Fibroblast of lung (primary cell): Measurements from ENCODE around the gene DNMT1. TPM values are rescaled to one million over a fixed set of nuclear protein-coding genes. Genes with fewer than 3 reads are reported as not detected.

Source experiments
- DNase-seq, 2 donors: peaks; one replicate each; pipeline versions ENCODE4 v3.0.0 to v3.0.0-alpha.2; 2010; ENCODE audit warnings: low read depth in 2 of 2
- H2AFZ ChIP-seq: 2 replicates; pipeline ENCODE4 v1.5.1; 2012; ENCODE audit warnings: low read length, control low read depth, inconsistent platforms
- H3K27ac ChIP-seq: 2 replicates; pipeline ENCODE4 v1.5.1; 2011; ENCODE audit warnings: low read length, control low read depth; ENCODE audit not compliant: insufficient read depth
- H3K27me3 ChIP-seq: 2 replicates; pipeline ENCODE4 v1.5.1; 2011; ENCODE audit warnings: mild to moderate bottlenecking, low read length; ENCODE audit not compliant: control insufficient read depth, insufficient read depth
- H3K36me3 ChIP-seq: 2 replicates; pipeline ENCODE4 v1.5.1; 2011; ENCODE audit warnings: low read length; ENCODE audit not compliant: control insufficient read depth, insufficient read depth
- H3K4me1 ChIP-seq: 2 replicates; pipeline ENCODE4 v1.5.1; 2011; ENCODE audit warnings: low read length; ENCODE audit not compliant: control insufficient read depth, insufficient read depth; ENCODE audit errors: extremely low read depth
- H3K4me2 ChIP-seq: 2 replicates; pipeline ENCODE4 v1.5.1; 2011; ENCODE audit warnings: low read length, control low read depth; ENCODE audit not compliant: insufficient read depth; ENCODE audit errors: extremely low read depth
- H3K4me3 ChIP-seq, 4 experiments: fragments of 200-600 bp in 1 of 4; sonication (generic) in 1 of 4; replicated peaks in 1 of 4; 2 replicates each; pipeline ENCODE4 v1.5.1; 2011 to 2016; ENCODE audit warnings: low read length in 4 of 4, low read depth in 3 of 4, mild to moderate bottlenecking in 3 of 4, control low read depth in 2 of 4, inconsistent platforms in 1 of 4, mixed read lengths in 1 of 4; ENCODE audit not compliant: insufficient read depth in 1 of 4; ENCODE audit errors: control extremely low read depth in 1 of 4
- H3K79me2 ChIP-seq: 2 replicates; pipeline ENCODE4 v1.5.1; 2012; ENCODE audit warnings: mild to moderate bottlenecking, low read length, inconsistent platforms; ENCODE audit not compliant: control insufficient read depth, insufficient read depth
- H3K9ac ChIP-seq: 2 replicates; pipeline ENCODE4 v1.5.1; 2011; ENCODE audit warnings: mild to moderate bottlenecking, low read length, control low read depth; ENCODE audit not compliant: insufficient read depth
- H3K9me3 ChIP-seq: 2 replicates; pipeline ENCODE4 v1.5.1; 2012; ENCODE audit warnings: low read depth, low read length; ENCODE audit not compliant: control insufficient read depth, insufficient read depth
- H4K20me1 ChIP-seq: 2 replicates; pipeline ENCODE4 v1.5.1; 2011; ENCODE audit warnings: low read length; ENCODE audit not compliant: control insufficient read depth, insufficient read depth; ENCODE audit errors: extremely low read depth
- CTCF ChIP-seq, 2 donors: IDR thresholded peaks in 1 of 2; conservative IDR thresholded peaks in 1 of 2; 1 replicate in 1 of 2; 2 replicates in 1 of 2; pipeline ENCODE4 v1.5.1; 2011 to 2012; ENCODE audit warnings: low read length in 2 of 2, control low read depth in 1 of 2, inconsistent platforms in 1 of 2, low read depth in 1 of 2, mild to moderate bottlenecking in 1 of 2
- EZH2 ChIP-seq: IDR thresholded peaks from 2 replicates; pipeline ENCODE4 v1.5.1; 2012; ENCODE audit warnings: low read length, control low read depth, mild to moderate bottlenecking; ENCODE audit errors: missing control alignments
- polyA plus RNA-seq, 2 donors: library from polyadenylated mRNA; depleted of rRNA in 1 of 2; stranded (reverse) in 1 of 2; unstranded in 1 of 2; fragments of >200 nt; gene quantifications; 2 replicates each; pipeline ENCODE4 v1.2.1, GENCODE V29; 2011 to 2012; ENCODE audit warnings: missing spikeins in 1 of 2
- total RNA-seq: library from RNA; depleted of rRNA; stranded (reverse); fragments of >200 nt; gene quantifications from 2 replicates; pipeline ENCODE4 v1.2.1, GENCODE V29; 2014

Gene DNMT1
- total and polyA plus RNA-seq, 2 donors (not counting 1 experiment from before 2014, with no cell fraction given): 33.7 to 36.7 TPM

GRCh38 chr19:10114651-10115391 lies 79.9 kb downstream of the DNMT1 start:
- Histone ChIP-seq H3K4me1 (peaks cover 7% of the 10 kb centered on the region), H3K27ac (no peak overlapping the region), H4K20me1 (no peaks in the 10 kb centered on the region), H3K79me2 (peaks cover 12% of the 10 kb centered on the region), H3K36me3 (peaks cover 40% of the 10 kb centered on the region), H3K9me3 (no peaks in the 10 kb centered on the region), H3K9ac (no peak overlapping the region), H3K4me3 (no peak overlapping the region), H2AFZ (no peak overlapping the region), H3K27me3 (no peaks in the 10 kb centered on the region), H3K4me2 (no peak overlapping the region)
- DNase-seq: no peak
- no peak for TF ChIP-seq EZH2
- TF ChIP-seq CTCF (conservative IDR thresholded peaks at IDR 0.05 in 1 of 2, IDR thresholded peaks at IDR 0.05 in 1 of 2; ENCODE audit: low read depth in 1 of 2, low read length in 2 of 2): no peak

- H3K27ac ChIP-seq: no peak overlapping the region
- H3K4me1 ChIP-seq: peaks cover 7% of the 10 kb centered on the region
- no peak overlapping the region for H3K9ac ChIP-seq
- no peak overlapping the region for H3K4me3 ChIP-seq
- no peak overlapping the region for H2AFZ ChIP-seq
- H3K4me2 ChIP-seq: no peak overlapping the region
- no peaks in the 10 kb centered on the region for H3K9me3 ChIP-seq
- TF ChIP-seq EZH2 (no peak), CTCF (conservative IDR thresholded peaks at IDR 0.05 in 1 of 2, IDR thresholded peaks at IDR 0.05 in 1 of 2; ENCODE audit: low read depth in 1 of 2, low read length in 2 of 2) (no peak)
- peaks cover 44% of the 10 kb centered on the region for H3K36me3 ChIP-seq
- no peak for DNase-seq
- H4K20me1 ChIP-seq: no peaks in the 10 kb centered on the region
- peaks cover 7% of the 10 kb centered on the region for H3K79me2 ChIP-seq
- no peaks in the 10 kb centered on the region for H3K27me3 ChIP-seq
These were observed 80.6 kb downstream of the DNMT1 start for GRCh38 chr19:10113964-10114650.

- Histone ChIP-seq H3K4me2 (no peak overlapping the region), H3K36me3 (peaks cover 44% of the 10 kb centered on the region), H3K4me1 (peaks cover 3% of the 10 kb centered on the region), H3K27ac (no peak overlapping the region), H2AFZ (no peak overlapping the region), H3K9me3 (no peaks in the 10 kb centered on the region), H4K20me1 (no peaks in the 10 kb centered on the region), H3K79me2 (peaks cover 2% of the 10 kb centered on the region), H3K27me3 (no peaks in the 10 kb centered on the region), H3K9ac (no peak overlapping the region), H3K4me3 (no peak overlapping the region)
- TF ChIP-seq CTCF (conservative IDR thresholded peaks at IDR 0.05 in 1 of 2, IDR thresholded peaks at IDR 0.05 in 1 of 2; ENCODE audit: low read depth in 1 of 2, low read length in 2 of 2) (no peak), EZH2 (no peak)
- no peak for DNase-seq
These were observed 81.2 kb downstream of the DNMT1 start for GRCh38 chr19:10113592-10113963.
